Gastroesophageal sphincter (tissue), 3 donors: ENCODE data around the gene MAPK8IP3.

Source experiments
- POLR2A ChIP-seq, 2 donors: fragments of 450-650 bp; IDR thresholded peaks; one replicate each; pipeline ENCODE4 v1.6.1; 2017; ENCODE audit warnings: antibody characterized with exemption in 2 of 2, mild to moderate bottlenecking in 2 of 2, moderate library complexity in 1 of 2
- POLR2AphosphoS5 ChIP-seq: sonication (generic); formaldehyde crosslinking; IDR thresholded peaks from one replicate; pipeline ENCODE4 v1.6.1; 2017; ENCODE audit warnings: antibody characterized with exemption
- TF ChIP-seq, protein P1 (sequence below), 4 experiments: fragments of 200-600 bp in 2 of 4; fragments of 450-650 bp in 2 of 4; sonication (generic) in 1 of 4; IDR thresholded peaks; one replicate each; pipeline ENCODE4 v1.5.1; 2017 to 2019; ENCODE audit warnings: antibody characterized with exemption in 4 of 4, mild to moderate bottlenecking in 2 of 4, moderate library complexity in 2 of 4

DNA sequence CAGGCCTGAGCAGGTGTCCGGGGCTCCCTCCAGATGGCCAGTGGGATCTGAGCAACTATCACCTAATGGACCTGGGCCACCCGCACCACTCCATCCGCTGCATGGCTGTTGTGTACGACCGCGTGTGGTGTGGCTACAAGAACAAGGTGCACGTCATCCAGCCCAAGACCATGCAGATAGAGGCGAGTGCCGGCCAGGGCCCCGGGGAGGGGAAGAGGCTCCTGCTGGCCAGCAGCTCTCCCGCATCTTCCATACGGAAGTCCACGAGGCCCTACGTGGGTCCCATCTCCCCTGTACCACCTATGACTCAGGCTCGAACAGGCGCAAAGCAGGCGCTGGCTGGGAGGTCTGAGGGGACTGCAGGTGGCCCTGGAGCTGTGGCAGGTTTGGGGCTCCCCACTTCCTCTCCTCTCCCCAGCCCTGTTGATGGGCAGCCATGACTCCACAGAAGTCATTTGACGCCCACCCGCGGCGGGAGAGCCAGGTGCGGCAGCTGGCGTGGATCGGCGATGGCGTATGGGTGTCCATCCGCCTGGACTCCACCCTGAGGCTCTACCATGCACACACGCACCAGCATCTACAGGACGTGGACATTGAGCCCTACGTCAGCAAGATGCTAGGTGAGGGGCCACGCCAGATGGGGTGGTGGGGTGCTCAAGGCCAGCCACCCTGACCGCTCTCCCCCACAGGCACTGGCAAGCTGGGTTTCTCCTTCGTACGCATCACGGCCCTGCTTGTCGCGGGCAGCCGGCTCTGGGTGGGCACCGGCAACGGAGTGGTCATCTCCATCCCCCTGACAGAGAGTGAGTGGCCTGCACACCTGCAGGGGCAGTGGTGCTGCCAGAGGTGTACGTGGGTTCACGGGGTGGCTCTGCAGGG is 61.4 kb downstream of the MAPK8IP3 start:
- TF ChIP-seq, protein P1, sequence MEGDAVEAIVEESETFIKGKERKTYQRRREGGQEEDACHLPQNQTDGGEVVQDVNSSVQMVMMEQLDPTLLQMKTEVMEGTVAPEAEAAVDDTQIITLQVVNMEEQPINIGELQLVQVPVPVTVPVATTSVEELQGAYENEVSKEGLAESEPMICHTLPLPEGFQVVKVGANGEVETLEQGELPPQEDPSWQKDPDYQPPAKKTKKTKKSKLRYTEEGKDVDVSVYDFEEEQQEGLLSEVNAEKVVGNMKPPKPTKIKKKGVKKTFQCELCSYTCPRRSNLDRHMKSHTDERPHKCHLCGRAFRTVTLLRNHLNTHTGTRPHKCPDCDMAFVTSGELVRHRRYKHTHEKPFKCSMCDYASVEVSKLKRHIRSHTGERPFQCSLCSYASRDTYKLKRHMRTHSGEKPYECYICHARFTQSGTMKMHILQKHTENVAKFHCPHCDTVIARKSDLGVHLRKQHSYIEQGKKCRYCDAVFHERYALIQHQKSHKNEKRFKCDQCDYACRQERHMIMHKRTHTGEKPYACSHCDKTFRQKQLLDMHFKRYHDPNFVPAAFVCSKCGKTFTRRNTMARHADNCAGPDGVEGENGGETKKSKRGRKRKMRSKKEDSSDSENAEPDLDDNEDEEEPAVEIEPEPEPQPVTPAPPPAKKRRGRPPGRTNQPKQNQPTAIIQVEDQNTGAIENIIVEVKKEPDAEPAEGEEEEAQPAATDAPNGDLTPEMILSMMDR (IDR thresholded peaks at IDR 0.05): no peak
- TF ChIP-seq POLR2A (IDR thresholded peaks at IDR 0.05) (no peak), POLR2AphosphoS5 (no peak)
